Stimulated activated CD8-positive, alpha-beta memory T cell treated with anti-CD3 and anti-CD28 coated beads, Interleukin-7, amount 100 ng/mL, for 48 hours (primary cell): ENCODE measurements around the gene SOX13.

ENCODE experiments used
- DNase-seq, 2 donors: peaks; one replicate each; pipeline ENCODE4 v3.0.0-alpha.2; 2020; ENCODE audit warnings: low read depth in 1 of 2; ENCODE audit errors: extremely low read depth in 1 of 2

SOX13 gene

GRCh38 chr1:204176049-204176448, 103.1 kb downstream of the SOX13 start:
- no peak for DNase-seq

- DNase-seq = no peak
Measured at GRCh38 chr1:204177133-204177532, 104.2 kb downstream of the SOX13 start.
